Kidney capillary endothelial cell (primary cell): Measurements from ENCODE around the gene SALL2.

ENCODE experiments used
- DNase-seq: peaks from one replicate; pipeline ENCODE4 v3.0.0-alpha.2; 2018; ENCODE audit warnings: low spot score

SALL2 gene

GRCh38 chr14:21476925-21477681, 49.0 kb downstream of the SALL2 start, which contains the start of the genes RAB2B and TOX4:
Gene RAB2B, minus strand, starts transcription at chr14:21476959. Its CDS starts 87 bp downstream, at chr14:21476872.
Gene TOX4, plus strand, starts transcription at chr14:21477195. Its CDS starts 84 bp downstream, at chr14:21477279.
- DNase-seq, result peak; percentile 96

- DNase-seq, result no peak
These were observed 49.6 kb downstream of the SALL2 start for GRCh38 chr14:21476523-21476924.

- no peak for DNase-seq
These were observed 50.2 kb downstream of the SALL2 start for GRCh38 chr14:21475767-21476522.
